SU-DHL-6 (cell line): ENCODE data around the gene DCHS1.

ENCODE experiments used
- H2AFZ ChIP-seq: fragments of 200-600 bp; sonication (generic); 2 replicates; pipeline ENCODE4 v1.6.1; 2014; ENCODE audit warnings: low read depth, mild to moderate bottlenecking, moderate library complexity, mixed read lengths, antibody characterized with exemption, low read length; ENCODE audit not compliant: severe bottlenecking
- H3F3A ChIP-seq: fragments of 200-600 bp; shearing (Covaris generic); 2 replicates; pipeline ENCODE4 v1.6.0; 2016; ENCODE audit warnings: antibody characterized with exemption, mild to moderate bottlenecking; ENCODE audit not compliant: insufficient read depth
- H3K27ac ChIP-seq: fragments of 200-600 bp; sonication (generic); 2 replicates; pipeline ENCODE4 v1.5.1; 2016; ENCODE audit warnings: low read depth, mild to moderate bottlenecking, low read length, moderate library complexity, mixed read lengths
- H3K27me3 ChIP-seq: fragments of 200-600 bp; sonication (generic), shearing (Covaris generic); 2 replicates; pipeline ENCODE4 v1.6.0; 2014; ENCODE audit warnings: mild to moderate bottlenecking, low read length
- H3K36me3 ChIP-seq: fragments of 200-600 bp; sonication (generic); 2 replicates; pipeline ENCODE4 v1.6.1; 2014; ENCODE audit warnings: mild to moderate bottlenecking, low read length, mixed read lengths
- H3K4me2 ChIP-seq: fragments of 300-600, 200-600 bp; shearing (Covaris generic), sonication (generic); 2 replicates; pipeline ENCODE4 v1.6.0; 2014; ENCODE audit warnings: low read length, low read depth, mild to moderate bottlenecking; ENCODE audit not compliant: poor library complexity, severe bottlenecking
- H3K4me3 ChIP-seq: fragments of 200-600 bp; sonication (generic); 2 replicates; pipeline ENCODE4 v1.5.1; 2014; ENCODE audit warnings: antibody characterized with exemption, low read length, mild to moderate bottlenecking, mixed read lengths; ENCODE audit not compliant: insufficient read depth, poor library complexity, severe bottlenecking
- H3K79me2 ChIP-seq: fragments of 200-600 bp; sonication (generic); 2 replicates; pipeline ENCODE4 v1.6.1; 2014; ENCODE audit warnings: mild to moderate bottlenecking, low read length, moderate library complexity; ENCODE audit not compliant: insufficient read depth
- H3K9ac ChIP-seq: fragments of 200-600 bp; sonication (generic); 2 replicates; pipeline ENCODE4 v1.7.0; 2014; ENCODE audit warnings: mild to moderate bottlenecking, low read length
- H3K9me2 ChIP-seq: fragments of 200-600 bp; sonication (generic); replicated peaks from 2 replicates; pipeline ENCODE4 v1.6.1; 2014; ENCODE audit warnings: low read length; ENCODE audit not compliant: insufficient read depth
- H3K9me3 ChIP-seq: fragments of 200-600 bp; sonication (generic); 2 replicates; pipeline ENCODE4 v1.6.1; 2014; ENCODE audit warnings: low read length, mixed read lengths; ENCODE audit not compliant: insufficient read depth
- H4K20me1 ChIP-seq: fragments of 200-600 bp; sonication (generic); 2 replicates; pipeline ENCODE4 v1.6.1; 2014; ENCODE audit warnings: low read depth, mild to moderate bottlenecking, antibody characterized with exemption, low read length, moderate library complexity, mixed read lengths
- CTCF ChIP-seq: fragments of 200-600 bp; sonication (generic); IDR thresholded peaks from one replicate; pipeline ENCODE4 v1.5.1; 2017; ENCODE audit warnings: antibody characterized with exemption, mild to moderate bottlenecking, low read length, moderate library complexity; ENCODE audit not compliant: insufficient read depth, poor library complexity, severe bottlenecking
- EZH2phosphoT487 ChIP-seq: fragments of 200-600 bp; sonication (generic), shearing (Covaris generic); conservative IDR thresholded peaks from 2 replicates; pipeline ENCODE4 v1.6.1; 2018; ENCODE audit warnings: mild to moderate bottlenecking, antibody characterized with exemption, low read length, moderate library complexity, mixed read lengths

The DCHS1 gene

GRCh38 chr11:6618117-6619003, 37.2 kb downstream of the DCHS1 start:
- Histone ChIP-seq H3K9ac (peak overlapping the region; percentile 74), H3F3A (peaks cover 3% of the 10 kb centered on the region), H3K27me3 (no peaks in the 10 kb centered on the region), H3K27ac (no peak overlapping the region), H3K79me2 (peaks cover 9% of the 10 kb centered on the region; the same call in 1 of the 2 replicates), H3K4me3 (peak overlapping the region; percentile 77), H3K9me3 (no peaks in the 10 kb centered on the region), H3K4me2 (peak overlapping the region; percentile 84), H2AFZ (peak overlapping the region; percentile 65), H3K9me2 (no peaks in the 10 kb centered on the region), H3K36me3 (no peaks in the 10 kb centered on the region), H4K20me1 (no peaks in the 10 kb centered on the region)
- TF ChIP-seq EZH2phosphoT487 (no peak), CTCF (no peak)

GRCh38 chr11:6617315-6617781, 38.3 kb downstream of the DCHS1 start:
- no peaks in the 10 kb centered on the region for H3K9me3 ChIP-seq
- H3K27ac ChIP-seq: no peak overlapping the region
- peaks cover 11% of the 10 kb centered on the region for H3F3A ChIP-seq
- H2AFZ ChIP-seq: no peak overlapping the region
- H3K9ac ChIP-seq: no peak overlapping the region
- H3K27me3 ChIP-seq: no peaks in the 10 kb centered on the region
- TF ChIP-seq EZH2phosphoT487: no peak
- TF ChIP-seq CTCF: no peak
- H3K4me3 ChIP-seq: no peak overlapping the region
- H4K20me1 ChIP-seq: no peaks in the 10 kb centered on the region
- peaks cover 9% of the 10 kb centered on the region; the same call in 1 of the 2 replicates for H3K79me2 ChIP-seq
- H3K9me2 ChIP-seq: no peaks in the 10 kb centered on the region
- H3K4me2 ChIP-seq: peak overlapping the region; percentile 84
- no peaks in the 10 kb centered on the region for H3K36me3 ChIP-seq

GRCh38 chr11:6616596-6617250, 38.9 kb downstream of the DCHS1 start:
- Histone ChIP-seq H3K9me3 (no peaks in the 10 kb centered on the region), H3K9me2 (no peaks in the 10 kb centered on the region), H3K4me3 (no peak overlapping the region), H4K20me1 (no peaks in the 10 kb centered on the region), H3K36me3 (no peaks in the 10 kb centered on the region), H3K9ac (no peak overlapping the region), H3F3A (peaks cover 11% of the 10 kb centered on the region), H3K79me2 (peaks cover 11% of the 10 kb centered on the region; the same call in 1 of the 2 replicates), H3K27ac (no peak overlapping the region), H2AFZ (no peak overlapping the region), H3K27me3 (no peaks in the 10 kb centered on the region), H3K4me2 (no peak overlapping the region)
- no peak for TF ChIP-seq CTCF
- TF ChIP-seq EZH2phosphoT487: no peak
